Transverse colon (tissue), 4 donors: Measurements from ENCODE around the gene CLEC4D. TPM values are rescaled to one million over a fixed set of nuclear protein-coding genes. Genes with fewer than 3 reads are reported as not detected.

Source experiments
- DNase-seq: peaks from one replicate; pipeline ENCODE4 v3.0.0-alpha.2; 2019
- H3K27ac ChIP-seq, 4 donors: fragments of 200-600 bp; sonication (generic); 2 replicates each; pipeline ENCODE4 v1.5.1; 2016 to 2018; ENCODE audit warnings: inconsistent platforms in 4 of 4
- H3K27me3 ChIP-seq: fragments of 200-600 bp; sonication (generic); 2 replicates; pipeline ENCODE4 v1.5.1; 2017; ENCODE audit warnings: inconsistent platforms
- H3K36me3 ChIP-seq, 4 donors: fragments of 200-600 bp; sonication (generic); 2 replicates each; pipeline ENCODE4 v1.5.1; 2017 to 2019; ENCODE audit warnings: inconsistent platforms in 4 of 4
- H3K4me1 ChIP-seq, 4 donors: fragments of 200-600 bp; sonication (generic); 2 replicates each; pipeline ENCODE4 v1.5.1; 2017 to 2020; ENCODE audit warnings: inconsistent platforms in 4 of 4
- H3K4me3 ChIP-seq, 4 donors: fragments of 200-600 bp; sonication (generic); 1 replicate in 1 of 4; 2 replicates in 3 of 4; pipeline versions ENCODE4 v1.5.1 to v1.6.1; 2017 to 2019; ENCODE audit warnings: inconsistent platforms in 4 of 4
- H3K9me3 ChIP-seq, 2 donors: fragments of 200-600 bp; sonication (generic); 2 replicates each; pipeline ENCODE4 v1.5.1; 2017 to 2019; ENCODE audit warnings: inconsistent platforms in 2 of 2
- CTCF ChIP-seq, 5 experiments: fragments of 200-600 bp in 3 of 5; fragments of 450-650 bp in 2 of 5; sonication (generic) in 3 of 5; IDR thresholded peaks; 1 replicate in 2 of 5; 2 replicates in 3 of 5; pipeline ENCODE4 v1.5.1; 2016 to 2017; ENCODE audit warnings: antibody characterized with exemption in 5 of 5, inconsistent platforms in 3 of 5, mild to moderate bottlenecking in 2 of 5, moderate library complexity in 1 of 5
- EP300 ChIP-seq: sonication (generic); formaldehyde crosslinking; IDR thresholded peaks from one replicate; pipeline ENCODE4 v1.6.1; 2017; ENCODE audit warnings: antibody characterized with exemption, low read depth
- POLR2A ChIP-seq: fragments of 450-650 bp; IDR thresholded peaks from one replicate; pipeline ENCODE4 v1.6.1; 2016; ENCODE audit warnings: antibody characterized with exemption, mild to moderate bottlenecking, moderate library complexity
- POLR2AphosphoS5 ChIP-seq, 3 donors: sonication (generic); formaldehyde crosslinking; IDR thresholded peaks; one replicate each; pipeline ENCODE4 v1.6.1; 2016; ENCODE audit warnings: antibody characterized with exemption in 3 of 3
- WGBS, 2 donors: methylation state at CpG; one replicate each; pipeline ENCODE4 v1.1.5; 2018; ENCODE audit warnings: low coverage in 1 of 2; 5-methylcytosine and 5-hydroxymethylcytosine counted together
- in situ Hi-C, 4 donors: fragments of 200-750 bp; cut with MboI; loops; one replicate each; pipeline versions ENCODE4 v1.15.0 to v1.15.1; 2017; ENCODE audit warnings: low sequenced_read_pairs in 3 of 4, low pct_ligation_motif_present in 1 of 4, low pct_unique_long_range_greater_than_20kb in 1 of 4
- intact Hi-C: fragments of 100-400 bp; cut with DNase I; formaldehyde crosslinking; loops from one replicate; pipeline ENCODE4 v1.15.1; 2023; ENCODE audit warnings: low total_unique reads
- total RNA-seq, 4 donors: library from RNA; depleted of rRNA; stranded (reverse); fragments of >200 nt; gene quantifications; one replicate each; pipeline ENCODE4 v1.1.0, GENCODE V29; 2016

CLEC4D gene
- total RNA-seq, 4 donors from 2014 or later, result not detected

GRCh38 chr12:8554451-8555195, 41.3 kb downstream of the CLEC4D start:
- H3K27me3 ChIP-seq, result no peaks in the 10 kb centered on the region
- H3K4me3 ChIP-seq, result no peak overlapping the region
- no peaks in the 10 kb centered on the region for H3K4me1 ChIP-seq
- intact Hi-C loops (no loop called here), in situ Hi-C loops (no loop called here)
- no peak for DNase-seq
- H3K36me3 ChIP-seq, result no peaks in the 10 kb centered on the region
- no peaks in the 10 kb centered on the region for H3K9me3 ChIP-seq
- 81 to 83% methylated on average over 4 to 5 of the region's 5 CpGs for WGBS, 2 donors
- no peak overlapping the region for H3K27ac ChIP-seq
- TF ChIP-seq CTCF (IDR thresholded peaks at IDR 0.05) (no peak), EP300 (no peak), POLR2A (no peak), POLR2AphosphoS5 (IDR thresholded peaks at IDR 0.05) (no peak)

- Histone ChIP-seq H3K9me3 (no peaks in the 10 kb centered on the region), H3K27me3 (no peaks in the 10 kb centered on the region), H3K27ac (no peak overlapping the region), H3K4me1 (no peaks in the 10 kb centered on the region), H3K36me3 (no peaks in the 10 kb centered on the region), H3K4me3 (no peak overlapping the region)
- WGBS, 2 donors, result 60% methylated on average over 2 of the region's 2 CpGs; no CpG with 5 or more reads in 1 of the 2 donors
- intact Hi-C loops (no loop called here), in situ Hi-C loops (no loop called here)
- TF ChIP-seq EP300 (no peak), POLR2AphosphoS5 (IDR thresholded peaks at IDR 0.05) (no peak), POLR2A (no peak), CTCF (IDR thresholded peaks at IDR 0.05) (no peak)
- DNase-seq, result no peak
Observed at GRCh38 chr12:8556531-8557097, 43.3 kb downstream of the CLEC4D start.

GRCh38 chr12:8559676-8560075, 46.4 kb downstream of the CLEC4D start:
- H3K27ac ChIP-seq, result no peak overlapping the region
- no peaks in the 10 kb centered on the region for H3K27me3 ChIP-seq
- H3K4me3 ChIP-seq, result no peak overlapping the region
- no peaks in the 10 kb centered on the region for H3K36me3 ChIP-seq
- in situ Hi-C loops, result no loop called here
- no peaks in the 10 kb centered on the region for H3K4me1 ChIP-seq
- intact Hi-C loops, result no loop called here
- no peak for TF ChIP-seq CTCF (IDR thresholded peaks at IDR 0.05)
- TF ChIP-seq POLR2AphosphoS5 (IDR thresholded peaks at IDR 0.05), result no peak
- TF ChIP-seq POLR2A, result no peak
- TF ChIP-seq EP300, result no peak
- H3K9me3 ChIP-seq, result peaks cover 0 to 3% of the 10 kb centered on the region in 2 donors
- WGBS, 2 donors, result 79 to 84% methylated on average over 7 to 11 of the region's 11 CpGs
- DNase-seq, result no peak

GRCh38 chr12:8561011-8561410, 47.7 kb downstream of the CLEC4D start:
- Histone ChIP-seq H3K4me1 (no peaks in the 10 kb centered on the region), H3K9me3 (peaks cover 0 to 3% of the 10 kb centered on the region in 2 donors), H3K36me3 (no peaks in the 10 kb centered on the region), H3K4me3 (no peak overlapping the region), H3K27me3 (no peaks in the 10 kb centered on the region), H3K27ac (no peak overlapping the region)
- intact Hi-C loops (no loop called here), in situ Hi-C loops (no loop called here)
- no peak for DNase-seq
- 51% methylated on average over 4 of the region's 4 CpGs; no CpG with 5 or more reads in 1 of the 2 donors for WGBS, 2 donors
- no peak for TF ChIP-seq CTCF (IDR thresholded peaks at IDR 0.05)
